WI38 (cell line): ENCODE results near the gene TYSND1.
"Not testable (repeated sequence)": the region's sequence is repeated elsewhere in the genome, so short reads cannot be mapped to it uniquely, and the experiment has no call there.

Source experiments
- H3K4me3 ChIP-seq: 2 replicates; pipeline ENCODE4 v1.5.1; 2011; ENCODE audit warnings: low read depth, mild to moderate bottlenecking, control low read depth, low read length
- TF ChIP-seq, protein P1 (sequence below): IDR thresholded peaks from 2 replicates; pipeline ENCODE4 v1.5.1; 2012; ENCODE audit warnings: low read depth, mild to moderate bottlenecking, control low read depth, low read length

TYSND1 gene

DNA sequence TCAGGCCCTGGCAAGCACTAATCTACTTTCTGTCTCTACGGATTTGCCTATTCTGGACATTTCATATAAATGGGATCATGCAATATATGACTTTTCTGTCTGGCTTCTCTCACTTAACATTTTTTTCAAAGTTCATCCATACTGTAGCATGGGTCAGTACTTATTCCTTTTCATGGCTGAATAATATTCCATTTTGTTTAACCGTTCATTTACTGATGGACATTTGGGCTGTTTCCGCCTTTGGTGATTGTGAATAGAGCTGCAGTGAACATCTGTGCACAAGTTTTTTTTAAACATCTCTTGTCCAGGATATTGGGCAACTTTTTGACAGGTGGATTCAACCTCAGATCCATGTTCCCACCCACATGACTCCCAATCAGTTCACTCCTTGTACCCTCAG, 44.8 kb downstream of the TYSND1 start:
- no peak overlapping the region for H3K4me3 ChIP-seq
- TF ChIP-seq, protein P1, sequence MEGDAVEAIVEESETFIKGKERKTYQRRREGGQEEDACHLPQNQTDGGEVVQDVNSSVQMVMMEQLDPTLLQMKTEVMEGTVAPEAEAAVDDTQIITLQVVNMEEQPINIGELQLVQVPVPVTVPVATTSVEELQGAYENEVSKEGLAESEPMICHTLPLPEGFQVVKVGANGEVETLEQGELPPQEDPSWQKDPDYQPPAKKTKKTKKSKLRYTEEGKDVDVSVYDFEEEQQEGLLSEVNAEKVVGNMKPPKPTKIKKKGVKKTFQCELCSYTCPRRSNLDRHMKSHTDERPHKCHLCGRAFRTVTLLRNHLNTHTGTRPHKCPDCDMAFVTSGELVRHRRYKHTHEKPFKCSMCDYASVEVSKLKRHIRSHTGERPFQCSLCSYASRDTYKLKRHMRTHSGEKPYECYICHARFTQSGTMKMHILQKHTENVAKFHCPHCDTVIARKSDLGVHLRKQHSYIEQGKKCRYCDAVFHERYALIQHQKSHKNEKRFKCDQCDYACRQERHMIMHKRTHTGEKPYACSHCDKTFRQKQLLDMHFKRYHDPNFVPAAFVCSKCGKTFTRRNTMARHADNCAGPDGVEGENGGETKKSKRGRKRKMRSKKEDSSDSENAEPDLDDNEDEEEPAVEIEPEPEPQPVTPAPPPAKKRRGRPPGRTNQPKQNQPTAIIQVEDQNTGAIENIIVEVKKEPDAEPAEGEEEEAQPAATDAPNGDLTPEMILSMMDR, result no peak

DNA sequence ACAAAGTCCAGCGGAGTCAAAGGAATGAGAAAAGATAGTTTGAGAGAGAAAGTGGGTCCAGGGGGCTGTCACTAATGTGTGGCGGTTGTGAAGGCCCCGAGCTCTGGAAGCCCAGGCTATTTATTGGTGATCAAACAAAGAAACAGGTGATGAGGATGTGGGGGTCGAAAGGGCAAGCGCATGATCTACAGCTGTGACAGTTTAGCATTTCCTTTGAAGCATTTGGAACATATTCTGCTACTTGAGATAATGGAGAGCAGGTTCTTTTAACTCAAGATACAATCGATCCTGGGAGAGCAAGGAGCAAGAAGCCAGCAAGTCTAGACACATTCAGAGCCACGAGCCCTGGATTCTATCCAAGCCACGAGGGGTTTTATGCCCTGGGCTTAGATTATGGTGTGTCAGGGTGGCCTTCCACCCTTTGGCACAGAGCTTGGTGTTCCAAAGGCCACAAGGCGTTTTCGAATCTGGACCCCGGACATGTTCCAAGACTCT, 45.4 kb downstream of the TYSND1 start:
- not testable (repeated sequence) for H3K4me3 ChIP-seq

DNA sequence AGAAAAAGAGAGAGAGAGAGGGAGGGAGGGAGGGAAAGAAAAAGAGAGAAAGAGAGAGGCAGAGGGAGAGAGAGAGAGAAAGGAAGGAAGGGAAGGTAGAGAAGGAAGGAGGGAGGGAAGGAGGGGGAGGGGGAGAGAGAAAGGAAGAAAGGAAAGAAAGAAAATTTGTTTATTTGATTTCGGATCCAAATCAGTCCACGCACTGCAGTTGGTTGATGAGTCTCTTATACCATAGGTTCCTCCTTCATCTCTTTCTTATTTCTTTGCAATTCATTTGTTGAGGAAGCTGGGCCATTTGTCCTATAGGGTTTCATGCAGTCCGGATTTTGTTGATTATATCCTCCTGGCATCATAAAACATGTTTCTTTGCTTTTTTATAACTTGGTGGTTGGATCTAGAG, 48.2 kb downstream of the TYSND1 start:
- TF ChIP-seq, protein P1, result no peak

DNA sequence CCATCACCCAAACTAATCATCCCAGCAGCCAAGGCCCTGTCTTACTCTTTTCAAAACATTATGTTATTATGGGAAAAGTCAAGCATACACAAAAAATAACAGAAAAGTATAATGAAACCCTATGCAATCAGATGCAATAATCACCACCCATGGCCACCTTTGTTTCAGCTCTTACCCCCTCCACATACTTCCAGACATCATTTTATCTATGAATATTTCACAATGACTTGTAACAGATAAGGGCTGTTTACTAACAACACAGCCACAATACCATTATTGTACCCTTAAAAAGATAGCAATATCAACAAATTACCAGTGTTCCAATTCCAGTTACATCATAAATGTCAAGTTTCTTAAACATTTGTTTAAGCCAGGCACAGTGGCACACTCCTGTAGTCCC, 49.0 kb downstream of the TYSND1 start:
- TF ChIP-seq, protein P1, result no peak
- no peak overlapping the region for H3K4me3 ChIP-seq

More for the DNA sequence above, 48.2 kb downstream of the TYSND1 start:
- H3K4me3 ChIP-seq, result no peak overlapping the region

DNA sequence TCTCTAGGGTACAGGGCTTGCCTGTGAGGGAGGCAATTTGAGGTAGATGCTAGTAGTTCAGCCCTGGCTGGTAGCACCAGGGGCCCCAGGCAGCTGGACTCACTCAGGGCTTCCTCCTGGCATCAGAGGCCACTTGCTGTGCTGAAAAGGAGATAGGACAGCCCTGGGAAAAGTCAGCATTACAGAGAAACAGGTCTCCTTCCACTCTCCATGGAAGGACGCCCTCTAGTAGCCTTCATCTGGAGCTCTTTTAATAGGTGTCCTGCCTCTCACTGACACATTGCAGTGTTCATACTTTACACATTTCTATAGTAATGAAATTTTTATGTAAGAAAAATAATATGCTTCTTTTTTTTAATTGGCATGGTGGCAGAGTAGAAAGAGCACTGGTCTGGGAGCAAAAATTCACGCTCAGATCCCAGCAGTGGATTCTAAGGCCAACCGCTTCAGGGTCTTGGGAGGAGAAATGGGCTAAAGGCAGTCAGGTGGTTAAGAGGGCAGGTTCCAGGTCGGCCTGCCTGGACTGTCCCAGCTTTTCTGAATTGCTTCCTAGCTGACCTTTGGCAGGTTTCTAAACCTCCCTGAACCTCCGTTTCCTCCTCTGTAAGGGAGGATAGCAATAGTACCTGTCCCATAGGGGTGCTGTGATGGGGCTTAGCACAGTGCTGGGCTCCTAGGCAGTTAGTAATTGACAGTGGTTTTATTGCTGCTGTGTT, 49.6 kb downstream of the TYSND1 start:
- no peak overlapping the region for H3K4me3 ChIP-seq
- TF ChIP-seq, protein P1, result no peak

DNA sequence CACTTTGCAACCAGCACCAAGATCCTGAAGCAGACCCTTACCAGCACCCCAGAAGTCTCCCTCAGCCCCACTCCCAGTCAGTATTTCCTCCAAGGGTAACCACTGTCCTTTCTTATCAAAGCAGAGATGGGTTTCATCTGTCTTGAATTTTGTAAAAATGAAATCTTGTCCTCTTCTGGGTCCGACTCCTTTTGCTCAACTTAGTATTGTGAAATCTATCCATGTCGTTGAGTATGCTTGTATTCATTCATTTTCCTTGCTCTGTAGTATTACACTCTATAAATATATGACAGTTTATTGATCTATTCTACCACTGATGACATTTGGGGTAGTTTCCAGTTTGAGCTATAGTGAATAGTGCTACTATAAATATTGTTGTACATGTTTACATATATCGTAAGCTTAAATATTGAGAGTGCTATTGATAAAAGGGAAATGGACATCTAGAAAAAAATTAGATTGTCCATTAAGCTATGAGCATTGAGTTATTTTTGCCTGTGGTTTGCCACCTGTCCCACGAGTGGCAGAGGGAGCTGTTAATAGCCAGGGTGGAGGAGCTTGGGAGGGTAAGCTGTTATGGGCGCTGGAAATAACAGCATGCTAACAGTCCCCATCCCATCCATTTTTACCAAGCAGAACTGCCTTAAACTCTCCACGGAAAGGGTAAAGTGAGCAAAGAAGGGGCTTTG, 50.3 kb downstream of the TYSND1 start:
- TF ChIP-seq, protein P1, result no peak
- no peak overlapping the region for H3K4me3 ChIP-seq

DNA sequence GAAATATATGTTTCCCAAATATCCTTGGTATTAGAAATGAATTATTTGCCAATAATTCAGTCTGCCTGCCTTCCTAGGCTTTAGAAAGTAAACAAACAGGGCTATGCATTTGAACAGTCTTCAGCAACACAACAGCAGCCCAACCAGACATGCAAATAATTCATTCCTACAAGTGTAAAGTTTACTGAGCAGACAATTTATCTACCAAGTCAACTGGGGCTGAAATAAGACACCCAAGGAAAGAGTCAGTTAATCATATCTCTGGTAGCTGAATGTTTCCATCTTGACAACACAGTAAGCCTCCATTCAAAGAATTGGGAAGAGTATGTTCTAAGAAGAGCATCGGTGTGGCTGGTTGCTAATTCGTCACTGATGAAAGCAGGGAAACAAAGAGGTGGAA, 52.2 kb downstream of the TYSND1 start:
- TF ChIP-seq, protein P1, result no peak

More for the DNA sequence above, 52.2 kb downstream of the TYSND1 start:
- no peak overlapping the region for H3K4me3 ChIP-seq
